Prostate gland (tissue), 2 donors: ENCODE results near the gene CEBPB. TPM values are rescaled to one million over a fixed set of nuclear protein-coding genes. Genes with fewer than 3 reads are reported as not detected.

ENCODE experiments used
- DNase-seq: peaks from one replicate; pipeline ENCODE4 v3.0.0-alpha.2; 2019; ENCODE audit warnings: low spot score
- H3K27ac ChIP-seq, 2 donors: fragments of 200-600 bp; sonication (generic); 2 replicates each; pipeline ENCODE4 v1.5.1; 2017 to 2019
- H3K27me3 ChIP-seq: fragments of 200-600 bp; sonication (generic); replicated peaks from 2 replicates; pipeline ENCODE4 v1.5.1; 2019; ENCODE audit not compliant: insufficient read depth
- H3K36me3 ChIP-seq, 2 donors: fragments of 200-600 bp; sonication (generic); 1 replicate in 1 of 2; 2 replicates in 1 of 2; pipeline versions ENCODE4 v1.5.1 to v1.8.1; 2017 to 2019
- H3K4me1 ChIP-seq: fragments of 200-600 bp; sonication (generic); replicated peaks from 2 replicates; pipeline ENCODE4 v1.5.1; 2019
- H3K4me3 ChIP-seq, 2 donors: fragments of 200-600 bp; sonication (generic); 2 replicates each; pipeline ENCODE4 v1.5.1; 2017 to 2019
- H3K9me3 ChIP-seq: fragments of 200-600 bp; sonication (generic); 2 replicates; pipeline ENCODE4 v1.5.1; 2017
- POLR2A ChIP-seq: fragments of 450-650 bp; IDR thresholded peaks from one replicate; pipeline ENCODE4 v1.6.1; 2016; ENCODE audit warnings: antibody characterized with exemption, mild to moderate bottlenecking
- POLR2AphosphoS5 ChIP-seq: sonication (generic); formaldehyde crosslinking; IDR thresholded peaks from one replicate; pipeline ENCODE4 v1.6.1; 2017; ENCODE audit warnings: antibody characterized with exemption
- WGBS: methylation state at CpG from one replicate; pipeline ENCODE4 v1.1.5; 2018; 5-methylcytosine and 5-hydroxymethylcytosine counted together
- intact Hi-C: fragments of 100-400 bp; cut with DNase I; formaldehyde crosslinking; loops from one replicate; pipeline ENCODE4 v1.14.2; 2022
- total RNA-seq, 2 donors: library from RNA; depleted of rRNA; stranded (reverse); fragments of >200 nt; gene quantifications; one replicate each; pipeline ENCODE4 v1.1.0, GENCODE V29; 2016
- TF ChIP-seq, protein P1 (sequence below), 4 experiments: fragments of 200-600 bp in 2 of 4; fragments of 450-650 bp in 2 of 4; sonication (generic) in 2 of 4; IDR thresholded peaks; 1 replicate in 3 of 4; 2 replicates in 1 of 4; pipeline ENCODE4 v1.5.1; 2016 to 2019; ENCODE audit warnings: antibody characterized with exemption in 4 of 4, mild to moderate bottlenecking in 2 of 4, moderate library complexity in 2 of 4

CEBPB gene
- total RNA-seq, 2 donors from 2014 or later: 72.8 to 77.2 TPM

DNA sequence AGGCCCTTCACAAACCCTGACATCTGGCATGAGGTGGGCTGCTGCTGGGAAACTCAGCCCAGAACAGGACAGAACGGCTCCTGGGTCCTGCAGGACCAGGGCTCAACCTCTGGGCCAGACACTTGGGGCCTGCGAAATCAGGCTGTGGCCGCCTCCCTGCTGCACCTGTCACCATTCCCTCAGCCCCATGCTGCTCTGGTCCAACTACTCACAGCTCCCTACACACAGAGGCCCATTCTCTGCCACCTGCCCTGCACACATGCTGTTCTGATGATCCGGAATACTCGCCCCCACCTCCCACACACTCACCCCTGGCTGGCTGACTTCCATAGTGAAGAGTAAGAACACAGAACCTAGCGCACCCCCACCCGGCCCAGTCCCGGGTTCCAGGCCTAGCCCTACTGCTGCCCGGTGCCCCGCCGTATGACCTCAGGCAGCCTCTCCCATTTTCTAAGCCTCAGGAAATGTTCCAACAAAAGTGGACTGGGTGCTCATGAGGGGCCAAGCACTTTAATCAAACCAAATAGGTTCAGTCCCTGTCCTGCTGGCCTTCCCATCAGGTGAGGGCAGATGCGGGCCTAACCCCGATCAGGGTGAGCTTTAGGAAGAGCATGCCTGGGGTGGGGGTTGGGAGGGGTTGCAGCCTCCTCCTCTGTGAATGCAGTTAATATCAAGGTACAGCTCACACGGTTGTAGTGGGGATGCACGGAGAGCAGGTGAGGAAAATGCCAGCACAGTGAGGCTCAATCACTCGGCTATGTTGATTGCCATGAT, 41.0 kb upstream of the CEBPB start:
- Histone ChIP-seq H3K9me3 (no peaks in the 10 kb centered on the region), H3K27me3 (no peaks in the 10 kb centered on the region), H3K27ac (peak overlapping the region; percentile 88 to 90), H3K4me3 (no peak overlapping the region), H3K4me1 (peaks cover 34% of the 10 kb centered on the region), H3K36me3 (no peaks in the 10 kb centered on the region)
- TF ChIP-seq POLR2A (no peak), POLR2AphosphoS5 (no peak)
- TF ChIP-seq, protein P1, sequence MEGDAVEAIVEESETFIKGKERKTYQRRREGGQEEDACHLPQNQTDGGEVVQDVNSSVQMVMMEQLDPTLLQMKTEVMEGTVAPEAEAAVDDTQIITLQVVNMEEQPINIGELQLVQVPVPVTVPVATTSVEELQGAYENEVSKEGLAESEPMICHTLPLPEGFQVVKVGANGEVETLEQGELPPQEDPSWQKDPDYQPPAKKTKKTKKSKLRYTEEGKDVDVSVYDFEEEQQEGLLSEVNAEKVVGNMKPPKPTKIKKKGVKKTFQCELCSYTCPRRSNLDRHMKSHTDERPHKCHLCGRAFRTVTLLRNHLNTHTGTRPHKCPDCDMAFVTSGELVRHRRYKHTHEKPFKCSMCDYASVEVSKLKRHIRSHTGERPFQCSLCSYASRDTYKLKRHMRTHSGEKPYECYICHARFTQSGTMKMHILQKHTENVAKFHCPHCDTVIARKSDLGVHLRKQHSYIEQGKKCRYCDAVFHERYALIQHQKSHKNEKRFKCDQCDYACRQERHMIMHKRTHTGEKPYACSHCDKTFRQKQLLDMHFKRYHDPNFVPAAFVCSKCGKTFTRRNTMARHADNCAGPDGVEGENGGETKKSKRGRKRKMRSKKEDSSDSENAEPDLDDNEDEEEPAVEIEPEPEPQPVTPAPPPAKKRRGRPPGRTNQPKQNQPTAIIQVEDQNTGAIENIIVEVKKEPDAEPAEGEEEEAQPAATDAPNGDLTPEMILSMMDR (IDR thresholded peaks at IDR 0.05): no peak
- WGBS: 68% methylated on average over 15 of the region's 16 CpGs
- intact Hi-C loops: no loop called here
- DNase-seq: no peak

DNA sequence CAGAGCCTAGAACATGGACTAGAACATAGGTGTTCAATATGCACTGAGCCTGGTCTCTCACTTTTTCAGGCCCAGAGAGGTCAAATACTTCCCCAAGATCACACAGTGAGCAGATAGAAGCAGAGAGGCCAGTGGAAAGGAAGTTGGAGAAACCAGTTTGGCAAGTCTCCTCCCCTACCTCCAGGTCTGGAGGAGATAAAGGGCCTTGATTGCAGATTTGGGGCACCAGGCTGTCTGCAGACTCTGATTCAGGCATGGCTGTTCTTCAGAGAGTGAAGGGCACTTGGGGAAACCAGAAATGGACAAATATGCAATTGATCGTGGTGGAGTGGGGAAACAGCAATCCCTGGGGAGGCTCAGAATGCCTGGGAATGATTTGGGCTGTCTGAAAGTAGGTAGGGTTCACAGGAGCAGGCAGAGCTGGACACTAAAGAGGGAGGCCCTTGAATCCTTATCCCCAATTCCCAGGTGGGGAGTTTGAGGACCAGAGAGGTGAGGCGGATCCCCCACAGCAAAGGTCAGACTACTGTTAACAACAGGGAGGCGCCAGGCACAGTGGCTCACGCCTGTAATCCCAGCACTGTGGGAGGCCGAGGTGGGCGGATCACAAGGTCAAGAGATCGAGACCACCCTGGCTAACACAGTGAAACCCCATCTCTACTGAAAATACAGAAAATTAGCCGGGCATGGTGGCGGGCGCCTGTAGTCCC, 39.4 kb upstream of the CEBPB start:
- Histone ChIP-seq H3K4me3 (no peak overlapping the region), H3K4me1 (peaks cover 34% of the 10 kb centered on the region), H3K27me3 (no peaks in the 10 kb centered on the region), H3K36me3 (no peaks in the 10 kb centered on the region), H3K9me3 (no peaks in the 10 kb centered on the region), H3K27ac (peak overlapping the region; percentile 88 to 90)
- intact Hi-C loops: no loop called here
- TF ChIP-seq, protein P1 (IDR thresholded peaks at IDR 0.05): no peak
- TF ChIP-seq POLR2AphosphoS5 (peak; percentile 71), POLR2A (peak; percentile 44)
- 75% methylated on average over 10 of the region's 10 CpGs for WGBS
- peak; percentile 77 for DNase-seq

DNA sequence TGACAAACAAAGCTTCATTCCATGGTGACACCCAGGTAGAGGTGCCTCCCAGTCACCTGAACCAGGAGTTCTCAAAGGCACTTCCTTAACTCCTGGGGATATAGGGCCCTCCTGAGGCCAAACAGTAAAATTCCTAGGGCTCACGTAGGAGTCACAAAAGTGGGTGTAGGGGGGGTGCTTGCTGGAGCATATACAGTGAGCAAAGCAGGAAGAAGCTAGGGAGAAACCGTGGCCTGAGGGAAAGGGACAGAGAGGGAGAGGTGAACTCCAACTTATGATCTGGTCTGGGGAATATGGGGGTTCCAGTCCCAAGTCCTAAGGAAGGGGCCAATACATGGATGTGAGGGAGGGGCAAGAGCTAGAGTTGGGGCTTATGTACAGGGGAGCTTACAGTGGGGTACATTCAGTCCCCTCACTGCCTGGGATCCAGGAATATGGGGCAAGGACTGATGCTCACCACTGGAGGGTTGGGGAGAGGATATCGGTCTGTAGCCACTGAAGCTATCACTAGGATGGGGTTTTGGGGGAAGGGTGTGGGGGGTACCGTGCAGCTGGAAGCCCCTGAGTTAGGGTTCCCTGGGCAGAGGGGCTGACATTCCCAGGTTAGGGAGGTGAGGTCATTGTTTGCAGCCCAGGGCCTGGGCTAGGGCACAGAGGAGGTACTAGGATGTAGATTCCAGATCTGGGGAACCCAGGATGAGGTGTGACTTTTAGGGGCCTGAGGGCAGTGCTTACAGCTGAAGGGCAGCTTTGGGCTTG, 38.1 kb upstream of the CEBPB start:
- Histone ChIP-seq H3K9me3 (no peaks in the 10 kb centered on the region), H3K4me3 (peak overlapping the region; percentile 96), H3K27me3 (no peaks in the 10 kb centered on the region), H3K27ac (peak overlapping the region; percentile 88 to 90), H3K4me1 (peaks cover 25% of the 10 kb centered on the region), H3K36me3 (no peaks in the 10 kb centered on the region)
- WGBS: 4% methylated on average over 4 of the region's 4 CpGs
- intact Hi-C loops: no loop called here
- no peak for DNase-seq
- TF ChIP-seq, protein P1 (IDR thresholded peaks at IDR 0.05): peak in 3 of 4 experiments; percentile 18 to 46 (median 43)
- no peak for TF ChIP-seq POLR2A
- TF ChIP-seq POLR2AphosphoS5: peak; percentile 42

DNA sequence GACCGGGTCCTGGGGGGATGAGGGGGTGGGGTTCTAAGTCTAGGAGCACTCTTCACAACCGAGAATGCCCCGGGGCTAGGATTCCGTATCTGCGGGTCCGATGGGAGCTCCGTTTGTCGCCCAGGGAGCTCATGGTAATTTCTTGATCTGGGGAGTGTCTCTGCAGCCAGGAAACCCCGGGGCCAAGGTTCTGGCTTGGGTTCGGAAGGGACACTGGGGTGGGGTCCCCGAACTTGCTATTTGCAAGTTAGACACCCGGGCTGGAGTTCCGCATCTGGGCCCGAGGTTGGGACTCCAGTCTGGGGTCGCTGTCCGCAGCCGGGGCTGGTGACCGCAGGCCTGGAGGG, 37.5 kb upstream of the CEBPB start:
- 0% methylated on average over 18 of the region's 18 CpGs for WGBS
- Histone ChIP-seq H3K36me3 (no peaks in the 10 kb centered on the region), H3K27me3 (no peaks in the 10 kb centered on the region), H3K4me3 (peak overlapping the region; percentile 96), H3K27ac (peak overlapping the region; percentile 88 to 90), H3K4me1 (peaks cover 25% of the 10 kb centered on the region), H3K9me3 (no peaks in the 10 kb centered on the region)
- no peak for DNase-seq
- intact Hi-C loops: no loop called here
- TF ChIP-seq POLR2A (no peak), POLR2AphosphoS5 (no peak)
- TF ChIP-seq, protein P1 (IDR thresholded peaks at IDR 0.05): no peak
